ENCODE data around the gene LNPK. TPM values are rescaled to one million over a fixed set of nuclear protein-coding genes. Genes with fewer than 3 reads are reported as not detected.

Gene LNPK
- total RNA-seq, 2 donors from 2014 or later, result 13.5 to 25.5 TPM

GRCh38 chr2:176009445-176009844 lies 7.4 kb upstream of the LNPK start:
- Histone ChIP-seq H3K27me3 (replicated peaks; ENCODE audit: insufficient read depth) (no peaks in the 10 kb centered on the region), H3K9me3 (no peaks in the 10 kb centered on the region), H3K4me3 (no peak overlapping the region), H3K4me1 (ENCODE audit: control insufficient read depth in 1 of 2, low read depth in 2 of 2) (no peaks in the 10 kb centered on the region), H3K27ac (no peak overlapping the region), H3K36me3 (no peaks in the 10 kb centered on the region)
- DNase-seq (ENCODE audit: low spot score), result no peak
- no peak for TF ChIP-seq CTCF (IDR thresholded peaks at IDR 0.05)
- ATAC-seq (ENCODE audit: insufficient number of reproducible peaks, low FRiP score, low read depth), result no peak

DNA sequence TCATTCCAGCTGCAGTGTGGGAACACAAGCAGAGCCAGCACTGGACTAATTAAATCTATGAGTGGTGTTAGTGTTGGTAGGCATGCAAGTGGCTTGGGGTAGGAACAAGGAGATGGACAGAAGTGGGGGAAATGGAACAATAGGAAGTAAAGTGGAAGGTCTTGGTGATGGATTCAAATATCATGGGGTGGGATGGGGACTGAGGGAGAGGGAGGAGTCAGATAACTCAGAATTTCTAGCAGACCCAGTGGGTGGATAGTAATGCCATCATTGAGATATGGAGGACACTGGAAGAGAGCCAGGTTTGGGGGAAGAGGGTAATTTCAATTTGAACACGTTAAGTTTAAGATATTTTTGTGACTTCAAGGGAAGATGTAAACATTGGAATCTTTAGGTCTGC lies 2.9 kb upstream of the LNPK start:
- H3K4me1 ChIP-seq (ENCODE audit: control insufficient read depth in 1 of 2, low read depth in 2 of 2), result peaks cover 9 to 13% of the 10 kb centered on the region in 2 donors
- H3K27ac ChIP-seq, result no peak overlapping the region
- no peak for TF ChIP-seq CTCF (IDR thresholded peaks at IDR 0.05)
- no peaks in the 10 kb centered on the region for H3K27me3 ChIP-seq (replicated peaks; ENCODE audit: insufficient read depth)
- ATAC-seq (ENCODE audit: insufficient number of reproducible peaks, low FRiP score, low read depth), result no peak
- no peaks in the 10 kb centered on the region for H3K9me3 ChIP-seq
- no peak overlapping the region for H3K4me3 ChIP-seq
- no peak for DNase-seq (ENCODE audit: low spot score)
- H3K36me3 ChIP-seq, result no peaks in the 10 kb centered on the region

DNA sequence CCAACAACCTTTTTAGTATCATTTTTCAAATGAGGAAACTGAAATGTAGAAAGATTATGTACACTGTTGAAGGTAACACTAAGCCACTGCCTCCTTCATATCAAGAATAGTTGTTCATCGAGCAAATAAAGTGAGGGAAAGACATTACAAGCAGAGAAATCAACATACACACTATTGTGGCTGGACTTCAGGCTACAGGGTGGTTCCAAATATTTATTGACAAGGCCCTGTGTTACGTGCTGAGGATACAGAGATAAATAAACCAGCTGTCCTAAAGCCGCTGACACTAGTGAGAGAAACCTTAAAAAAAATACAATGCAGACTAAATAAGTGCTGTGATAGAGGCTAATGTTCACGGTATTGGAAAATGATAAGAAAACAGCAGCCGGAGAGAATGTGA lies 1.9 kb upstream of the LNPK start:
- Histone ChIP-seq H3K36me3 (no peaks in the 10 kb centered on the region), H3K27me3 (replicated peaks; ENCODE audit: insufficient read depth) (no peaks in the 10 kb centered on the region), H3K9me3 (no peaks in the 10 kb centered on the region), H3K4me3 (no peak overlapping the region), H3K27ac (no peak overlapping the region), H3K4me1 (ENCODE audit: control insufficient read depth in 1 of 2, low read depth in 2 of 2) (peaks cover 9 to 13% of the 10 kb centered on the region in 2 donors)
- TF ChIP-seq CTCF (IDR thresholded peaks at IDR 0.05), result no peak
- no peak for ATAC-seq (ENCODE audit: insufficient number of reproducible peaks, low FRiP score, low read depth)
- DNase-seq (ENCODE audit: low spot score), result no peak

DNA sequence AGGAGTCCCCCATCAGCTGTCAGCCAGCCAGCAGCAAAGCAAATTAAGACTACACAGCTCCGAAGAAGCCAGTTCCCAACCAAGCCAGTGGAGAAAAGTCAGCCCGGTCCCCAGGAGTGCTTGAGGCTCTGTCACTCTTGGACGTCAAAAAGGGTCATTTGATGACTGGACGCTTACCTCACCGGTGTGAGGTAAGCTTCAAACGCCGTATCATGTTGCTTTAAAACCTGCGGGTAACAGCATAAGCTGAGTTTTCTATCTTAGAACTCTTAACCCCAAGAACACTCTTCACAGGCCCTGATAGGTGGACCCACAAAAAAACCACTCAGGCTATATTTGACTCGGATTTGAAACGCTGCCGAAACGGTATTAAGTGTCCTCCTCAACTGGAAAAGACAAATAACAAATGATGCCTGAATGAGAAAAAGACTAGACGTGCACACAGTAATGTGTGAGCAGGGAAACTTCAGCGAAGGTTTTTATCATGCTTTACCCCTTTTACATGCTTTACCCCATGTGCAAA lies 682 bp upstream of the LNPK start:
- peaks cover 9 to 13% of the 10 kb centered on the region in 2 donors for H3K4me1 ChIP-seq (ENCODE audit: control insufficient read depth in 1 of 2, low read depth in 2 of 2)
- no peaks in the 10 kb centered on the region for H3K36me3 ChIP-seq
- ATAC-seq (ENCODE audit: insufficient number of reproducible peaks, low FRiP score, low read depth), result peak; percentile 22
- H3K9me3 ChIP-seq, result no peaks in the 10 kb centered on the region
- H3K27ac ChIP-seq, result peak overlapping the region; percentile 78 to 86
- H3K4me3 ChIP-seq, result peak overlapping the region; percentile 81
- no peak for TF ChIP-seq CTCF (IDR thresholded peaks at IDR 0.05)
- no peaks in the 10 kb centered on the region for H3K27me3 ChIP-seq (replicated peaks; ENCODE audit: insufficient read depth)
- no peak for DNase-seq (ENCODE audit: low spot score)

DNA sequence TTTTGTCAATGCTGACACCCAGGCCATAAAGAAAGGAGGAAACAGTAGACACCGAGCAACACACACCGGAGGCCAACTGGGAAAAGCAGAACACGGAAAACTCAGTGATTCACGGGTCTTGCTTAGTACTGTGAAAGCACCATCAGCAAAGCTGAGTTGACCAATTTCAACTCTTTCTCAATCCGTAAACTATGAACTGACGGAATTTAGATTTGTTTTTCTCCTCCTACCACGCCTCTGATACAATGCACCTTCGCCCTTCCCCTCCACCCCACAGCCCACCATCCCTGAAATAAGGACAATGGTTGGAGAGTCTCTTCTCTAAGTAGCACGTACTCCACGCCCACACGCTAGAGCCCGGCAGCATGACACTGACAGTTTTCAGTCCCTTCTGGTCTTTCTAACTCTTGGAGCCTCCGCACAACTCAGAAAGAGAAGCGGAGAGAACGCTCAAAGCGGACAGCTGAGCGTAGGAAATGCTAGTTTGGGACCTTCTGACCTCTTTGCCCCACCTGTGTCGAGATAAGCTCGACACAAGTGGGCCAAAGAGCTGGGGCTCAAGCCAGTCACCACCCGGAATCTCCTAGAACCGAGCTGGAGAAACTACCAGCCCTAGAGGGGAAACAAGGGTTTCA lies 669 bp downstream of the LNPK start:
- no peaks in the 10 kb centered on the region for H3K36me3 ChIP-seq
- no peaks in the 10 kb centered on the region for H3K9me3 ChIP-seq
- no peak for TF ChIP-seq CTCF (IDR thresholded peaks at IDR 0.05)
- ATAC-seq (ENCODE audit: insufficient number of reproducible peaks, low FRiP score, low read depth) (no peak), DNase-seq (ENCODE audit: low spot score) (no peak)
- H3K4me1 ChIP-seq (ENCODE audit: control insufficient read depth in 1 of 2, low read depth in 2 of 2), result peaks cover 9 to 13% of the 10 kb centered on the region in 2 donors
- no peaks in the 10 kb centered on the region for H3K27me3 ChIP-seq (replicated peaks; ENCODE audit: insufficient read depth)
- peak overlapping the region; percentile 78 to 86 for H3K27ac ChIP-seq
- H3K4me3 ChIP-seq, result peak overlapping the region; percentile 81

Measured in thoracic aorta (tissue), 2 donors.